ENCODE data around the gene ARSH. TPM values are rescaled to one million over a fixed set of nuclear protein-coding genes. Genes with fewer than 3 reads are reported as not detected.
"Not testable (repeated sequence)": the region's sequence is repeated elsewhere in the genome, so short reads cannot be mapped to it uniquely, and the experiment has no call there.

The ARSH gene
- total RNA-seq (not detected), polyA plus RNA-seq (not detected)

GRCh38 chrX:3006495-3006894 is at the start of gene ARSH:
TSS of gene ARSH (plus strand) at chrX:3006546. CDS start at chrX:3006613, 67 bp downstream.
- H3K9me3 Mint-ChIP-seq: peaks cover 0 to 18% (median 2%) of the 10 kb centered on the region in 7 donors
- H3K4me1 Mint-ChIP-seq: no peaks in the 10 kb centered on the region

GRCh38 chrX:2958199-2958598 is 48.1 kb upstream of the ARSH start:
- Histone ChIP-seq H3K4me3 (ENCODE audit: low read depth, low read length) (no peak overlapping the region), H3K36me3 (ENCODE audit: control insufficient read depth, insufficient read depth, low read length) (no peaks in the 10 kb centered on the region), H3K27me3 (ENCODE audit: control insufficient read depth, insufficient read depth, low read length) (no peaks in the 10 kb centered on the region), H3K9me3 (ENCODE audit: control insufficient read depth in 2 of 2, low read length in 2 of 2) (no peaks in the 10 kb centered on the region), H3K27ac (ENCODE audit: insufficient read depth, low read length, poor library complexity, severe bottlenecking) (no peak overlapping the region), H3K4me1 (ENCODE audit: control insufficient read depth, insufficient read depth, low read length, poor library complexity, severe bottlenecking) (no peaks in the 10 kb centered on the region)
- DNase-seq (no peak), ATAC-seq (ENCODE audit: low read depth in 2 of 2) (no peak)
- Mint-ChIP-seq H3K4me3 (no peak overlapping the region), H3K36me3 (no peaks in the 10 kb centered on the region), H3K27me3 (peaks cover 6% of the 10 kb centered on the region), H3K4me1 (no peaks in the 10 kb centered on the region), H3K9me3 (peaks cover 0 to 2% (median 0%) of the 10 kb centered on the region in 7 donors), H3K27ac (no peak overlapping the region)

More at GRCh38 chrX:3006495-3006894, at the start of gene ARSH:
- Histone ChIP-seq H3K9me3 (ENCODE audit: control insufficient read depth in 2 of 2, low read length in 2 of 2) (no peaks in the 10 kb centered on the region), H3K27me3 (ENCODE audit: control insufficient read depth, insufficient read depth, low read length) (no peaks in the 10 kb centered on the region), H3K4me1 (ENCODE audit: control insufficient read depth, insufficient read depth, low read length, poor library complexity, severe bottlenecking) (no peaks in the 10 kb centered on the region), H3K27ac (ENCODE audit: insufficient read depth, low read length, poor library complexity, severe bottlenecking) (no peak within 1 kb of the TSS), H3K36me3 (ENCODE audit: control insufficient read depth, insufficient read depth, low read length) (no peaks in the 10 kb centered on the region), H3K4me3 (ENCODE audit: low read depth, low read length) (no peak within 1 kb of the TSS)
- H3K4me3 Mint-ChIP-seq: no peak within 1 kb of the TSS
- H3K27ac Mint-ChIP-seq: no peak within 1 kb of the TSS
- no peaks in the 10 kb centered on the region for H3K36me3 Mint-ChIP-seq
- ATAC-seq (ENCODE audit: low read depth in 2 of 2) (no peak), DNase-seq (no peak)
- peaks cover 5% of the 10 kb centered on the region for H3K27me3 Mint-ChIP-seq

- ATAC-seq (ENCODE audit: low read depth in 2 of 2) (no peak), DNase-seq (no peak)
- Histone ChIP-seq H3K27ac (ENCODE audit: insufficient read depth, low read length, poor library complexity, severe bottlenecking) (no peak overlapping the region), H3K4me1 (ENCODE audit: control insufficient read depth, insufficient read depth, low read length, poor library complexity, severe bottlenecking) (no peaks in the 10 kb centered on the region), H3K4me3 (ENCODE audit: low read depth, low read length) (no peak overlapping the region), H3K9me3 (ENCODE audit: control insufficient read depth in 2 of 2, low read length in 2 of 2) (no peaks in the 10 kb centered on the region), H3K27me3 (ENCODE audit: control insufficient read depth, insufficient read depth, low read length) (no peaks in the 10 kb centered on the region), H3K36me3 (ENCODE audit: control insufficient read depth, insufficient read depth, low read length) (no peaks in the 10 kb centered on the region)
- Mint-ChIP-seq H3K4me1 (no peaks in the 10 kb centered on the region), H3K27ac (peak overlapping the region in 1 of 3 donors; percentile 88), H3K4me3 (no peak overlapping the region), H3K27me3 (peaks cover 6% of the 10 kb centered on the region), H3K36me3 (no peaks in the 10 kb centered on the region), H3K9me3 (peaks cover 0 to 2% (median 0%) of the 10 kb centered on the region in 7 donors)
These were observed 45.4 kb upstream of the ARSH start for GRCh38 chrX:2960861-2961515.

GRCh38 chrX:2962381-2962780 is 44.0 kb upstream of the ARSH start:
- Histone ChIP-seq H3K36me3 (ENCODE audit: control insufficient read depth, insufficient read depth, low read length) (no peaks in the 10 kb centered on the region), H3K27me3 (ENCODE audit: control insufficient read depth, insufficient read depth, low read length) (no peaks in the 10 kb centered on the region), H3K4me3 (ENCODE audit: low read depth, low read length) (no peak overlapping the region), H3K9me3 (ENCODE audit: control insufficient read depth in 2 of 2, low read length in 2 of 2) (no peaks in the 10 kb centered on the region), H3K27ac (ENCODE audit: insufficient read depth, low read length, poor library complexity, severe bottlenecking) (no peak overlapping the region), H3K4me1 (ENCODE audit: control insufficient read depth, insufficient read depth, low read length, poor library complexity, severe bottlenecking) (no peaks in the 10 kb centered on the region)
- ATAC-seq (ENCODE audit: low read depth in 2 of 2) (no peak), DNase-seq (no peak)
- no peak overlapping the region for H3K4me3 Mint-ChIP-seq
- no peaks in the 10 kb centered on the region for H3K36me3 Mint-ChIP-seq
- peaks cover 6% of the 10 kb centered on the region for H3K27me3 Mint-ChIP-seq
- H3K4me1 Mint-ChIP-seq: no peaks in the 10 kb centered on the region
- H3K9me3 Mint-ChIP-seq: peaks cover 0 to 2% (median 0%) of the 10 kb centered on the region in 7 donors
- no peak overlapping the region for H3K27ac Mint-ChIP-seq

GRCh38 chrX:2963449-2963848 is 42.9 kb upstream of the ARSH start:
- not testable (repeated sequence) for ATAC-seq (ENCODE audit: low read depth in 2 of 2); H3K27ac ChIP-seq (ENCODE audit: insufficient read depth, low read length, poor library complexity, severe bottlenecking); H3K4me1 Mint-ChIP-seq; H3K27me3 Mint-ChIP-seq; H3K9me3 Mint-ChIP-seq; H3K4me3 ChIP-seq (ENCODE audit: low read depth, low read length); H3K4me3 Mint-ChIP-seq; H3K36me3 ChIP-seq (ENCODE audit: control insufficient read depth, insufficient read depth, low read length); H3K27ac Mint-ChIP-seq; DNase-seq; H3K9me3 ChIP-seq (ENCODE audit: control insufficient read depth in 2 of 2, low read length in 2 of 2); H3K27me3 ChIP-seq (ENCODE audit: control insufficient read depth, insufficient read depth, low read length); H3K4me1 ChIP-seq (ENCODE audit: control insufficient read depth, insufficient read depth, low read length, poor library complexity, severe bottlenecking); H3K36me3 Mint-ChIP-seq

GRCh38 chrX:2963992-2964794 is 42.2 kb upstream of the ARSH start:
- H3K4me3 ChIP-seq (ENCODE audit: low read depth, low read length); H3K4me1 ChIP-seq (ENCODE audit: control insufficient read depth, insufficient read depth, low read length, poor library complexity, severe bottlenecking); DNase-seq; H3K27me3 ChIP-seq (ENCODE audit: control insufficient read depth, insufficient read depth, low read length); H3K36me3 ChIP-seq (ENCODE audit: control insufficient read depth, insufficient read depth, low read length); H3K27ac Mint-ChIP-seq; H3K4me1 Mint-ChIP-seq; H3K9me3 Mint-ChIP-seq; H3K27me3 Mint-ChIP-seq; ATAC-seq (ENCODE audit: low read depth in 2 of 2); H3K36me3 Mint-ChIP-seq; H3K9me3 ChIP-seq (ENCODE audit: control insufficient read depth in 2 of 2, low read length in 2 of 2); H3K27ac ChIP-seq (ENCODE audit: insufficient read depth, low read length, poor library complexity, severe bottlenecking); H3K4me3 Mint-ChIP-seq: not testable (repeated sequence)

- DNase-seq (no peak), ATAC-seq (ENCODE audit: low read depth in 2 of 2) (no peak)
- peaks cover 0 to 11% (median 2%) of the 10 kb centered on the region in 4 donors for H3K4me1 Mint-ChIP-seq
- H3K27ac Mint-ChIP-seq: no peak overlapping the region
- peaks cover 0 to 2% (median 0%) of the 10 kb centered on the region in 7 donors for H3K9me3 Mint-ChIP-seq
- Histone ChIP-seq H3K27me3 (ENCODE audit: control insufficient read depth, insufficient read depth, low read length) (no peaks in the 10 kb centered on the region), H3K36me3 (ENCODE audit: control insufficient read depth, insufficient read depth, low read length) (no peaks in the 10 kb centered on the region), H3K27ac (ENCODE audit: insufficient read depth, low read length, poor library complexity, severe bottlenecking) (no peak overlapping the region), H3K9me3 (ENCODE audit: control insufficient read depth in 2 of 2, low read length in 2 of 2) (no peaks in the 10 kb centered on the region), H3K4me3 (ENCODE audit: low read depth, low read length) (no peak overlapping the region), H3K4me1 (ENCODE audit: control insufficient read depth, insufficient read depth, low read length, poor library complexity, severe bottlenecking) (peaks cover 4% of the 10 kb centered on the region)
- no peaks in the 10 kb centered on the region for H3K27me3 Mint-ChIP-seq
- H3K36me3 Mint-ChIP-seq: no peaks in the 10 kb centered on the region
- no peak overlapping the region for H3K4me3 Mint-ChIP-seq
These were observed 40.4 kb upstream of the ARSH start for GRCh38 chrX:2965965-2966364.

Data from CD4-positive, CD25-positive, alpha-beta regulatory T cell (primary cell).